BE2C (cell line): ENCODE measurements around the gene EI24.
"Not testable (repeated sequence)": the region's sequence is repeated elsewhere in the genome, so short reads cannot be mapped to it uniquely, and the experiment has no call there.

ENCODE experiments used
- DNase-seq: peaks from one replicate; pipeline ENCODE4 v3.0.0-alpha.2; 2020
- H3K27me3 ChIP-seq: fragments of 250-450 bp; sonication (Bioruptor Pico); 2 replicates; pipeline ENCODE4 v1.5.1; 2020; ENCODE audit warnings: mild to moderate bottlenecking
- H3K36me3 ChIP-seq: fragments of 250-450 bp; sonication (Bioruptor Pico); 2 replicates; pipeline ENCODE4 v1.5.1; 2020; ENCODE audit warnings: mild to moderate bottlenecking
- H3K4me1 ChIP-seq: fragments of 250-450 bp; sonication (Bioruptor Pico); 2 replicates; pipeline ENCODE4 v1.5.1; 2020
- H3K4me3 ChIP-seq: 2 replicates; pipeline ENCODE4 v1.5.1; 2011; ENCODE audit warnings: low read depth, low read length
- H3K9me3 ChIP-seq: fragments of 250-450 bp; sonication (Bioruptor Pico); 2 replicates; pipeline ENCODE4 v1.5.1; 2020
- TF ChIP-seq, protein P1 (sequence below): IDR thresholded peaks from 2 replicates; pipeline ENCODE4 v1.5.1; 2012; ENCODE audit warnings: mild to moderate bottlenecking, low read depth, low read length

Gene EI24

DNA sequence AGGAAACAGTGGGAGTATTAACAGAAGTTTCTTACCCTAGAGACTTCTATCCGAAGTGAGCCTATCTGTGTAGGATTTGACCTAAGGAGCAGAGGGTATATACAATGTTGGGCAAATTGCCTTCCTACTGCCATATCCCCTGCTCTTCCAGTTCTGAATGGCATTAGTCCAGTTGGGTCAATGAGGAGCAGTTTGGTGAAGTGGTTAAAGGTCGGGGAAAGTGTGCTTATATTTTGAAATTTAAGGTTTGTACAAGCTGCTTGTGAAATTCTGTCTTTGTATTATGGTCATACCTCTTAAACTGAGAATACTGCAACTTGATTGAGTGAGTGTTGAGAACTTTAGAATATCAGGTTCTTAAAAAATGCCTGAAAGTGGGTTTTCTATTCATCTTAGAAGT lies 1.7 kb downstream of the EI24 start:
- Histone ChIP-seq H3K9me3 (no peaks in the 10 kb centered on the region), H3K4me3 (no peak overlapping the region), H3K27me3 (no peaks in the 10 kb centered on the region), H3K4me1 (no peaks in the 10 kb centered on the region), H3K36me3 (peaks cover 16% of the 10 kb centered on the region)
- DNase-seq, result no peak
- TF ChIP-seq, protein P1, sequence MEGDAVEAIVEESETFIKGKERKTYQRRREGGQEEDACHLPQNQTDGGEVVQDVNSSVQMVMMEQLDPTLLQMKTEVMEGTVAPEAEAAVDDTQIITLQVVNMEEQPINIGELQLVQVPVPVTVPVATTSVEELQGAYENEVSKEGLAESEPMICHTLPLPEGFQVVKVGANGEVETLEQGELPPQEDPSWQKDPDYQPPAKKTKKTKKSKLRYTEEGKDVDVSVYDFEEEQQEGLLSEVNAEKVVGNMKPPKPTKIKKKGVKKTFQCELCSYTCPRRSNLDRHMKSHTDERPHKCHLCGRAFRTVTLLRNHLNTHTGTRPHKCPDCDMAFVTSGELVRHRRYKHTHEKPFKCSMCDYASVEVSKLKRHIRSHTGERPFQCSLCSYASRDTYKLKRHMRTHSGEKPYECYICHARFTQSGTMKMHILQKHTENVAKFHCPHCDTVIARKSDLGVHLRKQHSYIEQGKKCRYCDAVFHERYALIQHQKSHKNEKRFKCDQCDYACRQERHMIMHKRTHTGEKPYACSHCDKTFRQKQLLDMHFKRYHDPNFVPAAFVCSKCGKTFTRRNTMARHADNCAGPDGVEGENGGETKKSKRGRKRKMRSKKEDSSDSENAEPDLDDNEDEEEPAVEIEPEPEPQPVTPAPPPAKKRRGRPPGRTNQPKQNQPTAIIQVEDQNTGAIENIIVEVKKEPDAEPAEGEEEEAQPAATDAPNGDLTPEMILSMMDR, result no peak

DNA sequence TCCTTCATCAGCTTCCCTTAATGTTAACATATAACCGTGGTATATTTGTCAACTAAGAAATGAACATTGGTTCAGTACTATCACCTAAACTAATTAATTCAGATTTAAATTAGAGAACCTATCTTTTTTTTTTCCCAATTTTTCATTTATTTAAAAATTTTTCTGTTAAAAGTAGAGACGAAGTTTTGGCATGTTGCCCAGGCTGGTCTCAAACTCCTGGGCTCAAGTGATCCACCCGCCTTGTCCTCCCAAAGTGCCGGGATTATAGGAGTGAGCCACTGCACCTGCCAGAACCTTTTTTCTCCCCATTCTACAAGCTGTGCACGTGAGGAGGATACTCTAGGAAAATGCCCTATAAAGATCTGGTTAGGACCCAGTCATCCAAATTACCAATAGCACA lies 3.6 kb downstream of the EI24 start:
- Histone ChIP-seq H3K4me1 (no peaks in the 10 kb centered on the region), H3K27me3 (no peaks in the 10 kb centered on the region), H3K36me3 (peaks cover 36% of the 10 kb centered on the region), H3K9me3 (no peaks in the 10 kb centered on the region), H3K4me3 (no peak overlapping the region)
- DNase-seq, result no peak
- TF ChIP-seq, protein P1, result no peak

DNA sequence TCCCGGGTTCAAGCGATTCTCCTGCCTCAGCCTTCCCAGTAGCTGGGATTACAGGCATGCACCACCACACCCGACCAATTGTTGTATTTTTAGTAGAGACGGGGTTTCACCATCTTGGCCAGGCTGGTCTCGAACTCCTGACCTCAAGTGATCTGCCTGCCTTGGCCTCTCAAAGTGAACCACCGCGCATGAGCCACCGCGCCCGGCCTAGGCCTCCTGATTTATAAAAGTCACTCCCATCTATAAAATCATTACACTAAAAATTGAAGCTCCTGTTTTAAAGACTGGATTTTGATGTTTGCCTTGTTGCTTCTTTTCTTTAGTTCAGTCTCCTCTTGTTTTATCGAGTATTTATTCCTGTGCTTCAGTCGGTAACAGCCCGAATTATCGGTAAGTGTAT lies 7.9 kb downstream of the EI24 start:
- H3K36me3 ChIP-seq, result peaks cover 63% of the 10 kb centered on the region
- not testable (repeated sequence) for H3K27me3 ChIP-seq, DNase-seq, H3K4me3 ChIP-seq, H3K9me3 ChIP-seq, H3K4me1 ChIP-seq

DNA sequence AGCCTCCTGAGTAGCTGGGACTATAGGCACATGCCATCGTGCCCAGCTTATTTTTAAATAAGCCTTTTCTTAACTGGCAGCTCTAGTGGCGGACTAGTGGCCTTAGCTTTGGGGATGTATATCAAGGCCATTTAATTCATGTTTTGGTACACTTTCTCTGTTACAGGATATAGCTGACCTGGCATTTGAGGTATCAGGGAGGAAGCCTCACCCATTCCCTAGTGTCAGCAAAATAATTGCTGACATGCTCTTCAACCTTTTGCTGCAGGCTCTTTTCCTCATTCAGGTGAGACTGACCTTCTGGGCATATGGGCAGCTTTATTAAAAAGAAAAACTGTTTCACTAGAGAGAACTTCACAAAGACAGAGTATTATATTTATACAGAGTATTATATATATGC lies 9.5 kb downstream of the EI24 start:
- Histone ChIP-seq H3K4me3 (no peak overlapping the region), H3K4me1 (no peaks in the 10 kb centered on the region), H3K27me3 (no peaks in the 10 kb centered on the region), H3K9me3 (no peaks in the 10 kb centered on the region), H3K36me3 (peaks cover 67% of the 10 kb centered on the region)
- TF ChIP-seq, protein P1, result no peak
- no peak for DNase-seq

DNA sequence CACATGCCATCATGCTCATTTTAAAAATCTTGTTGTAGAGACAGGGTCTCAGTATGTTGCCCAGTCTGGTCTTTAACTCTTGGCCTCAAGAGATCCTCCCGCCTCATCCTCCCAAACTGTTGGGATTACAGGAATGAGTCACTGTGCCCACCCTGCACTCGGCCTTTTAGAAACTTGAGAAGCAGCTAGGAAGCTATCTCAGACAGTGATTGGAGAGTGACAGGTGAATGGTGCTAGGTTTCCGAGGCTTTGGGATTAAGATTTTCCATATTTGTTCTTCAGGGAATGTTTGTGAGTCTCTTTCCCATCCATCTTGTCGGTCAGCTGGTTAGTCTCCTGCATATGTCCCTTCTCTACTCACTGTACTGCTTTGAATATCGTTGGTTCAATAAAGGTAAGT lies 10.5 kb downstream of the EI24 start:
- Histone ChIP-seq H3K9me3 (no peaks in the 10 kb centered on the region), H3K27me3 (no peaks in the 10 kb centered on the region), H3K36me3 (peaks cover 60% of the 10 kb centered on the region), H3K4me1 (no peaks in the 10 kb centered on the region), H3K4me3 (no peak overlapping the region)
- TF ChIP-seq, protein P1, result no peak
- DNase-seq, result no peak

DNA sequence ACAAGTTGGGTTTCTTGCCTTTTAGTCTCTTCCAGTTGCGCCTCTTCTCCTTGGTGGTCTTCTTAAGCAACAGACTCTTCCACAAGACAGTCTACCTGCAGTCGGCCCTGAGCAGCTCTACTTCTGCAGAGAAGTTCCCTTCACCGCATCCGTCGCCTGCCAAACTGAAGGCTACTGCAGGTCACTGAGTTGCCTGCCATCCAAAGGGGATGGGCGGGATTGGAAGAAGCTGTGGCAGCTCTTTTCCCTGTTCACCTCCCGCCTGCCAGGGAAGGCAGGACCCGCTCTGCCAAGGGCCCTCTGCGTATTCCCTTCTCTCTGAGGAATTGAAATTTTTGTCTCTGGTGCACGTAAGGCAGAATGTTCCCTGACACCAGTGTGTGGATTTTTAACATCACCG lies 14.2 kb downstream of the EI24 start:
- Histone ChIP-seq H3K4me1 (no peaks in the 10 kb centered on the region), H3K4me3 (no peak overlapping the region), H3K27me3 (no peaks in the 10 kb centered on the region), H3K36me3 (peaks cover 34% of the 10 kb centered on the region), H3K9me3 (no peaks in the 10 kb centered on the region)
- no peak for DNase-seq
- TF ChIP-seq, protein P1, result no peak

DNA sequence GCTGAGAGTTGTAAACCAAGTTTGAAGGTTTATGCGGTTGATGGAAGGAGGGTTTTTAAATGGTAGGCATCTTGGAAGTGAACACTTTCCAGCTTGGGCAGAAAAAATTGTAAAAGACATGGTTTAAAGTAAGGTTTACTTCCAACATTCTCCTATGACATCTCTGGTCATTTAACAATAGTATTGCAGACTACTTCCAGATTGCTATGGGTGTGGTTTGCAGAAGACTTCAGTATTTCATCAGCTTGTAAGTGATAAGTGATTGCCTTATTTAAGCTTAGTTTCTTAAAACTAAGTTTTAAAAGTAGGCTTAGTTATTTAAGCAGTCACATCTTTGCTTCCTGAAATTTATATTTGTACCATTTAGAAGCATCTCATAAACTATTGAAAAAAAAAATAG lies 16.2 kb downstream of the EI24 start:
- Histone ChIP-seq H3K36me3 (peaks cover 19% of the 10 kb centered on the region), H3K27me3 (no peaks in the 10 kb centered on the region), H3K9me3 (no peaks in the 10 kb centered on the region), H3K4me3 (no peak overlapping the region), H3K4me1 (no peaks in the 10 kb centered on the region)
- no peak for DNase-seq
- TF ChIP-seq, protein P1, result no peak
